HG02610 (cell line): ENCODE measurements around the gene SLC4A4.

Experiments
- ATAC-seq: cut with Tn5 transposase; IDR thresholded peaks from one replicate; pipeline ENCODE4 v1.9.1; 2021; ENCODE audit warnings: mild to moderate bottlenecking, moderate library complexity; ENCODE audit not compliant: unreplicated experiment

The SLC4A4 gene

DNA sequence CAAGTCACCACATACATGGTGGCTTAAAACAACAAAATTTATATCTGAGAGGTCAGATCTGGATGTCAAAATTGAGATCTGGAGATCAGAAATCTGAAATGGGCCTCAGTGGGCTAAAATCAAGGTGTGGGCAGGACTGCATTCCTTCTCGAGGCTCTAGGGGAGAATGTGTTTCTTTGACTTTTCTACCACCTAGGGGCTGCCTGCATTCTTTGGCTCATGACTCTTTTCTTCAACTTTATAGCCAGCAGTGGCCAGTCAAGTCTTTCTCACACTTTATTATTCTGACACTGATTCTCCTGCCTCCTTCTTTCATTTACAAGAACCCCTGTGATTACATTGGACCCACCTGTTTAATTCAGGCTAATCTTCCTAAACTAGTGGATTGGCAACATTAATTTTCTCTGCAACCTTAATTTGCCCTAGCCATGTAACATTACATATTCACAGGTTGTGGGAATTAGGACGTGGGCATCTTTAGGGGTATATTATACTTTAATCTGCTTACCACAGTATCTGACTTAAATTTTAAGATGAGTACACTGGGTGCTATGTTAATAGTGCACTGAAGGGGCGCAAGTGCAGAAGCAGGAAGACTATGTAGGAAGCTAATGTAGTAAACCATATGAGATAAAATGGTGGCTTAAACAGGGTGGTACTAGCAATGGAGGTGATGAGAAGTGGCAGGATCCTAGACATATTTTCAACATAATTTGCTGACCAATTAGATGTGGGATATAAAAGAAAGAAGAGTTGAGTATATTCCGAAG is 188.0 kb downstream of the SLC4A4 start:
- ATAC-seq, result peak; percentile 41

DNA sequence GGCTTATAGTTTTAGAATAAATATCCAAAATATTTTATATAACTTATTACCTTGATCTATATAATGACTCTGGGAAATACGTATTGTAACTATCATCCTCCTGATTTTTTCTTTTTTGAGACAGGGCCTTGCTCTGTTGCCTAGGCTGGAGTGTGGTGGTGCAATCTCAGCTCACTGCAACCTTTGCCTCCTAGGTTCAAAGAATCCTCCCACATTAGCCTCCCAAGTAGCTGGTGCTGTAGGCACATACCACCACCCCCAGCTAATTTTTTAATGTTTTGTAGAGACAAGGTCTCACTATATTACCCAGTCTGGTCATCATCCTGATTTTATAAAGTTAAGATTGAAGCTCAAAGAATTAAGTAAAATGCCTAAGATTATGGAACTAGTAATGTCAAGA is 193.6 kb downstream of the SLC4A4 start:
- ATAC-seq, result no peak

DNA sequence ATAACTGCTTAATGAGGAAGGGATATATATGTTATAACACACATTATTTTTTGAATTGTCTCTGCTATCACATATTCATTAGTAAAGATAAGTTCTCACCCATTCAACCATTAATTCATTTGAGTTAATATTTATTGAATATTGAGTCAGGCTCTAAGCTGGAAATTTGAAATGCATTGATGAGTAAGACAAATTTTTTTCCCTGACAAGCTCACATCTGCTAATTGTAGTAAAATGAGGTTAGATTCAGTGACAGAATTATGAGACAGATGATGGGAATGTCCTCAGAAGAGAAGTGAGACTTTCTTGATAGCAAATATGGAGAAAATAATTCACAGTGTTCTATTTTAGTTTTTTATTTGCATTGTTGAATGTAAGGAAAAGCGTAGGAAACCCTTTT is 194.3 kb downstream of the SLC4A4 start:
- no peak for ATAC-seq

DNA sequence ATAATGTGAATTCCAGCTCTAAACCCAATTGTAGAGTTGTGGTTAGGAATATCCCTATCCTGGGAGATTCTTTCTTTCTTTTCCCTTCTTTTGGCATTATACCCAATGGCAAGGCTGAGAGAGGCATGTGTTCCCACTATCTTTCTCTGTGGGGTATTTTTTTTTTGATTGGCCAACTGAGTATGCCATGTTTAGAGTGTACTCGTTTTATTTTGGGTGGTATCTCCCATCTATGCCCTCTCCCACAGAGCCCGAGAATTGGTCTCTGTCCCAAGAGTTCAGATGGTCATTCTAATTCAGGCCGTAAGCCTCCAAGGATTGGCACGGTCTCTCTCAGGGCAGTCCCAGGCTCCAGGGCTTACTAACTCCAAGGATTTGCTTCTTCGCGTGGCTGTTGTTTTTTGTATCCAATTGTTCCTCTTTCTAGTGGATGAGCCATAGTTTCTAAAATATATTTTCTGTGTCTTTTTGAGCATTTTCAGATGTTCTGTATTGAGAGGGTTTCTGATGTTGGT is 198.8 kb downstream of the SLC4A4 start:
- no peak for ATAC-seq

DNA sequence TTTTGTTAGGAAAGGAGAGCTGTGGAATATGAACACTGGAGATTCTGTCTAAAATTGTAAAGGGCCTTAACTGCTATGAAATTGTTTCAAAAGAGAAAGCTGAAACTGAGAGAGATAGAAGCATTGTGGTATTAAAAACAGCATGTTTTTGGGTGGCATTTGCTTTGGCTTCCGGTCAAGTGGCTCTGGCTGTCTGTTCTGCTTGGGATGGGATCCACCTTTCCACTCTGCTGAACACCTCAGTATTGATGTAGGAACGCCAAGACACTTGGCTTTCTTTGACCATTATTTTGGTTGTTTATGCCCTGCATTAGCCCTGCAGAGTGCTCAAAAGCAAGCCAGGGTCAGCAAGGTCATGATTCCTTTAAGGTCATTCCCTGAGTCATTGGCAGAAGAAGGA is 199.7 kb downstream of the SLC4A4 start:
- ATAC-seq, result no peak

DNA sequence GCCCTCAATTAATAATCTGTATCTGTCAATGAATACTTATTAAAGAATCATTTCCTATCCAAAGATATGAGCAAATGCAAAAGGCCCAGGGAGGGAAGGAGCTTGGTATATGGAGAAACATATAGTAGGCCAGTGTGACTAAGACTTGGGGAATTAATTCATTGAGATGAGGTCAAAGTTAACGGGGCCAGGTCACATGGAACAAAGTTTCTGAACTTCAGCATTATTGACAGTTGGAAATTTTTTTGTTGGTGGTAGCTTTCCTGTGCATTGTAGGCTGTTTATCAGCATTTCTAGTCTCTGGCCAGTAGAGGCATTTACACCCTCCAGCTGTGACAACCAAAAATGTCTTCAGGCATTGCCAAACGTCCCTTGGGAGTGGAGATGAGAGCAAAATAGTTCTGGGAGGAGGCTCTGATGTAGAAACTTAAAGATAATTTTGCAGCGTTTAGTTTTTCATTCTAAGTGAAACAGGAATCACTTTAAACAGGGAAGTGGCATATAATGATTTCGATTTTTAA is 202.0 kb downstream of the SLC4A4 start:
- ATAC-seq, result peak; percentile 47

DNA sequence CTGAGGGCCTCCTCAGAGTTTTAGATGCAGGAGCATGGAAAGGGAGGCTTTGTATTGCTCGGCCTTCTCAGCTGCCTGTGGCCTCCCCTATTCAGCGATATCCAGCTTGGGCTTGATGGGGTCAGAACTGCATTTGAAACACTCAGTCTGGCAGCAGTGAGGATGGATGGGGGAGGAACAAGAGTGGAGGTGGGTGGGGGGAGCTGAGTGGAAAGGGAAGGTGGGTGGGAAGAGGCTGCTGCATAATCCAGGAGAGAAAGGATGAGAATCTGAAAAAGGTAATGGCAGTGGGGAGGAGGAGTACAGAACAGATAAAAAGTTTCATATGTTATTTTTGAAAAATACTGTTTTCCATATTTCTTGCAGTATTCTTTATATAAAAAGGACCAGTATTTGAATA is 202.7 kb downstream of the SLC4A4 start:
- no peak for ATAC-seq

DNA sequence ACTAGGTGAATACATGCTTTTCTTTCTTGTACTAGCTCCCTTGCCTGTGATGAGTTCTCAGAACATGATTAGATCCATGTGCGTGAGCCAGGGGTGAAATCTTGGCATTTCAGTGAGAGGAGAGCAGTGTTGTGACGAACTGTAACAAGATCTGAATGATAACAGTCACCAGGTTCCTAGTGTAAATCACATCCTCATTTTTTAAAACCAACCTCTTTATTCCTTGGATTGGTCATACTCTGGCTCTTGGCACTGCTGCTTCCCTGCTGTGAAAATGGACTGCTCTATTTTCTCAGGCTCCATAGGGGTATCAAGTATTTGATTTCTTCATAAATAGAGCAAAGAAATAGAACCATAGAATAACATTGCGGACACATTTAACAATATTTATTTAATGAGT is 206.3 kb downstream of the SLC4A4 start:
- ATAC-seq, result no peak

DNA sequence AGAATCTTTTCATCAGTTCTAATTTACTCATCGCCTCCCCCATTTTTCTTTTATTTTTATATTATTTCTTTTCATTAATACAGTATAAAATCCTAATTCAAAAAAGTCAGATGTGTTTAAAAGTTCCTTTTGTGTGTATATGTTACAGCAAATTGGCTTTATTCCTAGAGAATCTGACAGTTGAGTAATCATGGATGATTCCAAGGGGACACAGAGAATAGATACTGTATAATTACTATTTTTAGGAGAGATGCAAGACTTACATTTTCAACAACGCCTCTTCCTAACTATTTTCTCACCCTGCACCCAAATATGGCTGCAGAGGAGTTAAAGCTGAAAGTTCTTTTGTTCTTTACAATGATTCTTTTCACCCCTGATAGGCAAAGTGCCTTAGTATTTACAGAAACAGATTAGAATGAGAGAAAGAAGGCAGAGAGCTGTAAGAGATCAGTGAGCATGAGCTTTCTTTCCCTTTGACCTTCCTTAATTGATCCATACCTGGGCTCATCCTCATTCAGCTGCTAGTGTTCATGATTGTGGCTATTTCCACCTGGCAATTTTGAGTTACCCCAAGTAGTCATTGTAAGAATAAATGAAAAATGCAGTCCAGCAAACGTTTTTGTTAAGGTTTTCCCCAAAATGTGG is 210.8 kb downstream of the SLC4A4 start:
- no peak for ATAC-seq

DNA sequence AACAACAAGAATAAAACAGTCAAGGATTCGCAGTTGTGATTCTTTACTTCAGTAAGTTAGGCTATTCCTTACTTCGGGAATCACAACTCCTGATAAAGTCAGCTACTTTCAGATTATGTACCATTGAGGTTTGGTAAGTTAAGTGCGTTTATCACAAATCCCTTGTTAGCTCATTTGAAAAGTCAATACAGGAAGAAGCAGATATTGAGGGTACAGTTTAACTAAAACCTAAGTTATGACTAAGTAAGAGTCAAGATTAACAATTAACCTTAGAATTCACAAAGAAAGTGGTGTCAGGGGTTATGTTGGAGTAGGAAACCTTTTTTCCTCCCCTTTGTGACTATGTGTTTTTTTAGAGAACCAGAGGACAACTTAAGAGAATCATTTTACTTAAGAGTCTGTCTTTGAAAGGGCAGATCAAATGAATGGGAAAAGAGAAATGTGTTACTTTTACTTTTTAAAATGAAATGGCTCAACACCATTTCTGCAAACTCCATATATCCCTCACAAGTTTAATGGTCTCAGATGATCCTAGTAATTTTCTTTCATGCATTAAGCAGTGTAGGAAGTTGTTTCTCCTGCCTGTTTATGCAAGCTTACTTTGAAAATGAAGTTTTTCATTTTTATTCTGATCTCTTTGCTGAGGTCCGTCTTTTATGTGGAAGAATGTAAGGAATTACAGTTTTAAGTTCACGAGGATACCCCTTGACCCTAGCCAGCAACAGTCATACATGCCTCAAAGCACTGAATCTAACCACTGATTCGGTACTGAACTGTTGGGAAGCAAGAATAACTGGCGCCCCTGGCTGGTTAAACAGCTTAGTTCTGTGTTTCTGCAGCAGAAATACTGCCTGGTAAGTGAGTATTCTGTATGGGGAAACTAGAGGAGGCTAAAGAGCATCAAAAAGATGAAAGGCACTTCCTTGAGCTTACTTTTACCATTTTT is 211.7 kb downstream of the SLC4A4 start:
- ATAC-seq, result no peak

DNA sequence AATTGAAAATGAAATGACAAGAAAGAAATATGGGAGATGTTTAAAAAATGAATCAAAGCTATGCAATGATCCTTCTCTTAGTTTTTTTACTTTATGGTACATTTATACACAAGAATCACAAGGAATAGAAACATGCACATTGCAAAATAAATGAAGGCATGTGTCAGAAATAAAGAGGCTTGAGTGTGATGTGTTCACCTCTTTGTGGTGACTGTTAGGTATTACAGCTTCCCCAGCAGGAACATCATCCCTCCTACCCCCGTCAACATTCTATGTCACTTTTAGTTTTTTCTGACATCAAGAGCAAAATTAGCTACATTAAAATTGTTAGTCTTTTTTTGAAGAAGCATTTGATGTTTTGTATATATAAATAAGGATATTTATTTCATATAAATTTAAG is 214.8 kb downstream of the SLC4A4 start:
- ATAC-seq, result no peak

DNA sequence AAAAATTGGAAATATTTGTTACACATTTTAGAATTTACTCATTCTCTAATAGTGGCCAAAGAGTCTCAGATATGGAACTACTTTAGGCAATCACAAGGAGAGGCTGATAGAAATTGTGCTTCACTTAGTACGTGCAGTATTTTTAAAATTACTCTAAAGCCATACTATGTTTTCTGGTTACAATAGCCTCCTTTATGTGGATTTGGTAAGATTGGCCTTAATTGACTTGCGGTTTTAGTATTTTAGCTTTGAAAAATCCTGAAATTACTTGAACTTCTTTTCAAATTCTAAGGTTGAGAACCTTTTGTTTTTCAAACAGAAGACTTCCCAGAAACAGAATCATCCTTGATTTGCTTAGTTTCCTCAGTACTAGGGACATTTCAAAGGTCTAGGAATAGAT is 215.2 kb downstream of the SLC4A4 start:
- no peak for ATAC-seq

DNA sequence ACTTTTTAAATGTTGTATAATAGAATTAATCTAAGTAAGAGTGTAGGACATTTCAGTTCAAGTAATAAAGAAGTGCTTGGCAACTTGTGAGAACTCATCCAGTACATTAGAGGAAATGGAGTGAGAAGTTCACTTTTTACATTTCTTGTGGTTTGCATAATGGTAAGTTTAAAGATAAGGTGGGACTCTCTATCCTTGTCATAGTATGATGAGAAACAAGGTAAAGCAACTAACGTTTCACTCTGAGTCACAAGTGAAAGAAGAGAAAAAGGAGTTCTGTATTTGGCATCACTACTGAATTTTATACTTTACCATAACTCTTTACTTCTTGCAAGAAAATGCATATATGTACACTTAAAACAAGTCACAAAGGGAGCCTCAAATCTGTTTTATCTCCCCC is 219.4 kb downstream of the SLC4A4 start:
- ATAC-seq, result peak; percentile 94

DNA sequence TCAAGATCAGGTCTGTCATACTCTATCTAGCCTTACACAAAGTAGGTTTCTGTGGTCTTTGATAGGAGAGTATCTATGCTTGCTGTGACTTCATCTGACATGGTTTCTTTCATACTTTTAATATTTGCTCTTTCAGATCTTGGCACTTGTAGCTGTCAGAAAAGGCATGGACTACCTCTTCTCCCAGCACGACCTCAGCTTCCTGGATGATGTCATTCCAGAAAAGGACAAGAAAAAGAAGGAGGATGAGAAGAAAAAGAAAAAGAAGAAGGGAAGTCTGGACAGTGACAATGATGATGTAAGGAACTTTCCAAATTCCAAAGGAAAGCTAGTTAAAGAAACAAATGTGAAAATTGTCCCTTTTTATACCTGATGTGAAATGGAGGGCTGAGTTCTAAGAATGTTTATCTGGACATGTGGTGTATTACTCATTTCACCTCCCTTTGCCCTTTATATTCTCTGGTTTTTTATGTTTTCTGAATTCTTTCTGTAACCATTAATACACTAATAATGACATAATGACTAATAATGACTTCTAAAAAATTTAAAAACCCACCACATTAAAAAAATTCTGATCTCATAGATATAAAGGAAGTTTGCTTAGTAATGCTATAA is 221.2 kb downstream of the SLC4A4 start:
- ATAC-seq, result no peak

DNA sequence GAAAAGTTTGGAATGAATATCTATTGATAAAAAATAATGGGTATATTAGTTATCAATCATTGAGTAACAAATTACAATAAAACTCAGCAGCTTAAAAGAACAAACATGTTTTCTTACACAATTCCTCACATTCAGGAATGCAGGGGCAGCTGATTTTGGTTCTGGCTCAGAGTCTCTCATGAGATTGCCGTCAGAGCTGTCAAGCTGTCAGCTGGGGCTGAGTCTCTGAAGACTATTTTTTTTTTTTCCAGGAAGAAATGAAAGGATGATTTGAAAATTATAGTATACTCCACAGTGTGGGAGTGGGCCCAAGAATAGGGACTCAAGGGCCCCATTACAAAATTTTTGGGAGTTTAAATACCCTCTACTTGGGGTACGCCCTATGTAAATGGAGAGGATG is 226.0 kb downstream of the SLC4A4 start:
- ATAC-seq, result no peak

DNA sequence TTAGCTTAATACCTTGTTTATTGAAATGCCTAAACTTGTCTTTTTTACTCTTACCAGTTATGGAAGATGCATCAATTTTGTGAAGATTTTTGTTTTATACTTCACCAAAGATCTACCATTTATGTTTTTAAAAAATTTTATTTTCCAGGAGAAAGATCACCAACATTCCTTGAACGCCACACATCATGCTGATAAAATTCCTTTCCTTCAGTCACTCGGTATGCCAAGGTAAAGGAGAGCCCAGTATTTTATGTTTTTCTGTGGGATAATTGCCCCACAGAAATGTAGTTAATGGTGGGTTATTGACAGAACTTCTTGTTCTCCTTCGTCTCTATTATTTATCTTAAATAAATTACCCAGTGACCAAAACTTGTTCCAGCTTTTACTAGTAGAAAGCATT is 228.0 kb downstream of the SLC4A4 start:
- ATAC-seq, result no peak

DNA sequence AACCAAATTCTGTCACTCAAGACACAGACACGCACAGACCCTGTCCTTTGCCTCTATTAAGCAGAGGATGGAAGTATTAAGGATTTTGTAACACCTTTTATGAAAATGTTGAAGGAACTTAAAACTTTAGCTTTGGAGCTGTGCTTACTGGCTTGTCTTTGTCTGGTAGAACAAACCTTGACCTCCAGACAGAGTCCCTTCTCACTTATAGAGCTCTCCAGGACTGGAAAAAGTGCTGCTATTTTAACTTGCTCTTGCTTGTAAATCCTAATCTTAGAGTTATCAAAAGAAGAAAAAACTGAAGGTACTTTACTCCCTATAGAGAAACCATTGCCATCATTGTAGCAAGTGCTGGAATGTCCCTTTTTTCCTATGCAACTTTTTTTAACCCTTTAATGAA is 229.3 kb downstream of the SLC4A4 start:
- ATAC-seq, result no peak

DNA sequence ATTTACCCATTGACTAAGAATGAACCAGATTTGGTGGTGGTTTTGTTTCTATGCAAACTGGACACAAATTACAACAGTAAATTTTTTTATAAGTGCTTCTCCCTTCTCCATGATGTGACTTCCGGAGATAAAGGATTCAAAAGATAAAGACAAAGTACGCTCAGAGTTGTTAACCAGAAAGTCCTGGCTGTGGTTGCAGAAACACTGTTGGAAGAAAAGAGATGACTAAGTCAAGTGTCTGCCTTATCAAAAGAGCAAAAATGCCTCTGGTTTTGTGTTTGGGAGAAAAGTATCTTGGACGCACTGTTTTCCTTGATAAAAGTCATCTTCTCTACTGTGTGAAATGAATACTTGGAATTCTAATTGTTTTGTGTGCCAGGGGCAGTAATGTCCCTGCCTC is 231.7 kb downstream of the SLC4A4 start:
- ATAC-seq, result no peak

DNA sequence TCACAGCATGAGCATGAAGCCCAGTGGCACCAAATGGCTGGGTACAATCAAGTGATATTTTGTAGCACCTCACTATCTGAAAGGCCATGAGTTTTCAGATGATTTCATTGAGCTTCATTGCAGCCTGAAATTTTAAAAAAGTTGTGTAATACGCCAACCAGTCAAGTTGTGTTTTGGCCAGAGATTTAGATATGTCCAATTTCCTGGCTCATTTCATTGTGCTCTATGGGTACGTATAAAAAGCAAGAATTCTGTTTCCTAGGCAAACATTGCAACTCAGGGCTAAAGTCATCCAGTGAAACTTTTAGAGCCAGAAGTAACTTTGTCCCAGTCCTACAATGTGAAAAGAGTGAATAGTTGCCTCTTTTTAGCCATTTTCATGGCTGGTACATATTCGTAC is 232.5 kb downstream of the SLC4A4 start:
- ATAC-seq, result no peak

DNA sequence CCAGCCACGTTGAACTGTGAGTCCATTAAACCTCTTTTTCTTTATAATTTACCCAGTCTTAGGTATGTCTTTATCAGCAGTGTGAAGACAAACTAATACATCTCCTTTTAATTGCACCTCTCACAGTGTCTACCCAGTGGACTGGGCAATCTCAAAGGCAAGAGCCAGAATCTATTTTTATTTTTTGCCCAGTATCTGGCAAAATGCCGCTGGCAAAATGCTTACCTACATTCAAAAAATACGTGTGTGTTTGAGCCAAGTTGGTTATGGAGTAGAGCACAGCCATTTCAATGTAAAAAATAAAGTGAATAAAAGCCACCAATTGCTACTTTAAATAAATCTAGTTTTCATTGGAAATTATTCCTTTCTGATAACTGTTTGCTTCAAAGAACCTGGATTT is 245.2 kb downstream of the SLC4A4 start:
- no peak for ATAC-seq

DNA sequence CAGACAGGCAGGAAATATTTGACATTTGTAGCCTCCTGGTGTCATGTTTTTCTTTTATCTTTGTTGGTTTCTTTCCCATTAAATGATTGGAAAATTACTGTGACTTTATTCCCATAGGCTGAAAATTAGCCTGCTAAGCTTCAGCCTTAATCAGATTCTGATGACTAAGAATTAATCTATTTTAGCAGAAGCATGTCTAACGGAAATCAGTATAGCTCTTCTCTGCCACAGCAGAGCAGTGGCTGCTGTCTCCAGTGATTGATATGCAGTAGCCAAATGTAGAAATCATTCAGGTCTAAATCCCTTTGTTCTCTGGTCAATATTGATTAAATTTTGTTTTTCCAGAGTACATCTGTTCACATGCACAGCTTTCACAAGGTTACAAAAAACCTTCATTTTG is 245.8 kb downstream of the SLC4A4 start:
- ATAC-seq, result no peak
